Measurements from ENCODE around the gene CHIT1. TPM values are rescaled to one million over a fixed set of nuclear protein-coding genes. Genes with fewer than 3 reads are reported as not detected.

The CHIT1 gene
- total RNA-seq: under 0.01 TPM in 2 replicates

DNA sequence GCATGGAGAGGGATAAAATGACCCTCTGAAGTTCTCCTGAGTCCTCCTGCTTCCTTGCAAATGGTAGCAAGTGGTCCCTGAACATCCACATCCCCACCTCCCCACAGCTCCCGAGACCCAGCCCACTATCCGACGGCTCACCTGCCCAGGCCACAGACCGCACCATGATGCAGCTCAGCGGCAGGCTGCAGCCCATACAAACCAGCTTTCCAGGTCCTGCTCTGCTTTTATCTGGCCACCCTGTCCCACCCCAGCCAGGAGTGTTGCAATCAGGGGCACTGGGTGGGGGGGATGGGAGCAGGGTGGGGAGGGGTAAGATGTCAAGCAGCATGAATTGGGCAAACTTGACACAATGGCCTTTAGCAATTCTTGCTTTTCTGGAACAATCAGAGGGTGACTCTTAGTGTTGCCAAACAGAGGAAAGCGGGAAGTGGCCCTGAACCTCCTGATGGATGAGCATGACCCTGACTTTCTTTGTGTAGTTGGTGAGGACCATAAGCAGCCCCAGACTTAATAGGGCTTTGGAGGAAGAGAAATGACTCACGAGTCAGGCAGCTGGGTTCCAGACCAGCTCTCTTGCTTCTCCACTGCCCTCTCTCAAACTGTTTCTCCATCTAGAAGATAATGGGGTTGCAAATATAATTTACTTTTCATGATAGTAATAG is at the start of gene CHIT1:
Gene CHIT1, minus strand, starts transcription at position 203 of the 665 bp plus-strand sequence. Its CDS starts 37 bp downstream, at position 166.

DNA sequence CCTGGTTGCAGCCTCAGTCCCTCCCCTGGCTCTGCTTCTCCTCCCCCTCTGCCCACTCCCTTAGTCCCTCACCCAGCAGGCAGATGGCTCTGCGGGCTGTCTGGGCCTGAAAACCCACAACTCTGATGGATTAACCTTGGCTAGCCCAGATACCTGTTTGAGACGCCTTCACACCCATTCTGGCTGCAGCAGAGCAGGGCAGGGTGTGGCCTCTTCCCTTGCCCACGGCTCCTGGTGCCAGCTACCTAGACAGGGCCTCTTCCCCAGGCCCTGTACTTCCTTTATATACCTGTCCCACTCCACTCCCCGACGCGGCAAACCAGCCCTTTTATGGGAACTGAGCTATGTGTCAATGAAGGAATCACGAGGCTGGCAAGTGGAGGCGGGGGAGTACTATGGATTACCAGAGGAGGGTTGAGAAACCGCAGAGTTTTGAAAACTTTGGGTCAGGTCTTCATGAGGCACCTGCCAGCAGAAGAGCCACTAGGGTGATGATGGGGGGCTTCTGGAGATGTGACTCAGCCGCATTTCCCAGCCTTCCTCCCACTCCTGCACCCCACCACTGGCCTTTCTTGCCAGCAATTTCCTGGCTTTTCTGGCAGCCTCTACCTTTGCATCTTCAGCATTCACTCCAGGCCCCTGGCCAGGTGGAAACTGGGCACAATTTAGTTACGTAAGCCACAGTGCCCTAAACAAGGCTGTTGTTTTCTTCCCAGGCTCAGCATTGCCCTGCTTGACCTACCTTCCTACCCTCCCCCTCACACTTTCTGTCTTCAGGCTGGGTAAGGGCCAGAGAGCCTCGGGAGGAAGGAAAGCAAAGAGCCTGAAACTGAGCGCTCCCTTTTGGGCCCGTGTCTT is 42.8 kb downstream of the CHIT1 start, which contains the start of gene CHI3L1:
Gene CHI3L1, minus strand, starts transcription at position 259 of the 858 bp plus-strand sequence. Its CDS starts 81 bp downstream, at position 178.

DNA sequence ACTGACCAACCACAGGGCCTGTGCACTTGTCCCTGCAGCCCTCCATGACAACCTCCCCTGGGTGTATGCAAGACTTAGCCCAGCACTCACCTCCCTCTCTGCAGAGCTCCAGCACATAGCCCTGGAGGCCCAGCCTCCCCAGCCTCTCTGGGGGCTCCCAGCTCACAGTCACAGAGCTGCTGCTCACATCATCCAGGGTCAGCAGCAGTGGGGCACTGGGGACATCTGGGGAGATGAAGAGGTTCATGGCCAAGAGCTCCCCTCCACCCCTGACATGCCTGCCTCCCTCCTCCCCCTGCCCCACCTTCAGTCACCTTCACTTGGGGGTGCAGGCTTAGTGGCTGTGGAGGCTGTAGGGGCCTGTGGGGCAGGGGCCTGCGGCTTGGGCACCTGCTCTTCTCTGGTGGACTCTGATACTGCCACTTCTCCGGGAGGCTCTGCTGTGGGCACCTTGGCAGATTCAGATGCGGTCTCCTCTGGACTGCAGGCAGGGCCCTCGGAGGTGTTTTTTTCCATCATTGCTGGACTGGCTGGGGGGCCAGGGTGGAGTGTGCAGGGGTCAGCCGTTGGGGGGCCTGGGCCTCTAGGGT is 54.1 kb downstream of the CHIT1 start, which contains the start of gene MYBPH:
Gene MYBPH, minus strand, starts transcription at position 590 of the 590 bp plus-strand sequence. Its CDS starts 71 bp downstream, at position 519.

Other genes starting within 250 kb of the CHIT1 start
- 98.4 and 102 TPM in 2 replicates for gene TMEM183A, start 222.3 kb downstream of the CHIT1 start, total RNA-seq
- gene PPFIA4, start 203.2 kb downstream of the CHIT1 start, total RNA-seq: 0.34 and 3.1 TPM in 2 replicates
- gene MYOG, start 143.7 kb downstream of the CHIT1 start, total RNA-seq: not detected in 2 replicates
- gene ADORA1, start 101.9 kb downstream of the CHIT1 start, total RNA-seq: not detected in 2 replicates
- not detected in 2 replicates for gene MYBPH, start 53.8 kb downstream of the CHIT1 start, total RNA-seq
- gene CHI3L1, start 43.0 kb downstream of the CHIT1 start, total RNA-seq: under 0.01 and 3.1 TPM in 2 replicates
- gene BTG2, start 75.8 kb upstream of the CHIT1 start, total RNA-seq: 24.6 and 46.8 TPM in 2 replicates
- 0.28 TPM in 1 of 2 replicates, not detected in the other for gene FMOD, start 121.4 kb upstream of the CHIT1 start, total RNA-seq
- not detected in 2 replicates for gene PRELP, start 246.1 kb upstream of the CHIT1 start, total RNA-seq

Data from nasal cavity respiratory epithelium epithelial cell of viscerocranial mucosa (primary cell).